ENCODE results near the gene RHOB.
"Not testable (repeated sequence)": the region's sequence is repeated elsewhere in the genome, so short reads cannot be mapped to it uniquely, and the experiment has no call there.

RHOB gene

GRCh38 chr2:20446917-20447436 lies at the start of gene RHOB:
TSS of gene RHOB (plus strand) at chr2:20447074. CDS start at chr2:20447466, 392 bp downstream.
- FAIRE-seq: no peak

- FAIRE-seq: no peak
These were observed 48.9 kb upstream of the RHOB start for GRCh38 chr2:20397811-20398447.

GRCh38 chr2:20398956-20399567 lies 47.8 kb upstream of the RHOB start:
- no peak for FAIRE-seq

GRCh38 chr2:20400306-20400705 lies 46.6 kb upstream of the RHOB start:
- FAIRE-seq: no peak

GRCh38 chr2:20400787-20401488 lies 45.9 kb upstream of the RHOB start:
- no peak for FAIRE-seq

- no peak for FAIRE-seq
These were observed 45.4 kb upstream of the RHOB start for GRCh38 chr2:20401489-20401835.

- FAIRE-seq: no peak
These were observed 43.0 kb upstream of the RHOB start for GRCh38 chr2:20403774-20404312.

- FAIRE-seq: no peak
These were observed 41.9 kb upstream of the RHOB start for GRCh38 chr2:20404950-20405349.

GRCh38 chr2:20409039-20409438 lies 37.8 kb upstream of the RHOB start:
- FAIRE-seq: no peak

- no peak for FAIRE-seq
These were observed 36.2 kb upstream of the RHOB start for GRCh38 chr2:20410556-20411277.

- FAIRE-seq: no peak
These were observed 35.4 kb upstream of the RHOB start for GRCh38 chr2:20411361-20411894.

- FAIRE-seq: no peak
These were observed 32.1 kb upstream of the RHOB start for GRCh38 chr2:20414806-20415205.

- FAIRE-seq: no peak
These were observed 31.4 kb upstream of the RHOB start for GRCh38 chr2:20415511-20415918.

GRCh38 chr2:20416723-20417122 lies 30.2 kb upstream of the RHOB start:
- no peak for FAIRE-seq

- FAIRE-seq: not testable (repeated sequence)
These were observed 29.5 kb upstream of the RHOB start for GRCh38 chr2:20417230-20417821.

GRCh38 chr2:20418519-20418918 lies 28.4 kb upstream of the RHOB start:
- FAIRE-seq: no peak

GRCh38 chr2:20419007-20419576 lies 27.8 kb upstream of the RHOB start:
- FAIRE-seq: no peak

GRCh38 chr2:20419752-20420151 lies 27.1 kb upstream of the RHOB start:
- no peak for FAIRE-seq

- no peak for FAIRE-seq
These were observed 25.4 kb upstream of the RHOB start for GRCh38 chr2:20421336-20421987.

- FAIRE-seq: no peak
These were observed 24.9 kb upstream of the RHOB start for GRCh38 chr2:20421988-20422370.
